Skin epidermis (tissue), 12 donors: Measurements from ENCODE around the gene RBPJ.
A peak's percentile ranks its signal among the peaks of the same experiment; 100 is the strongest.
"Not testable (repeated sequence)": the region's sequence is repeated elsewhere in the genome, so short reads cannot be mapped to it uniquely, and the experiment has no call there.

Experiments used
- H3K27ac ChIP-seq, 21 experiments: fragments of 200-600 bp; sonication (generic) in 11 of 21; one replicate each; pipeline ENCODE4 v1.5.0; 2020; ENCODE audit warnings: mild to moderate bottlenecking in 3 of 21, inconsistent platforms in 2 of 21, moderate library complexity in 2 of 21
- H3K4me3 ChIP-seq, 7 experiments: fragments of 200-600 bp; sonication (generic) in 2 of 7; one replicate each; pipeline ENCODE4 v1.5.0; 2020; ENCODE audit warnings: inconsistent platforms in 2 of 7, mild to moderate bottlenecking in 2 of 7, moderate library complexity in 1 of 7

The RBPJ gene

DNA sequence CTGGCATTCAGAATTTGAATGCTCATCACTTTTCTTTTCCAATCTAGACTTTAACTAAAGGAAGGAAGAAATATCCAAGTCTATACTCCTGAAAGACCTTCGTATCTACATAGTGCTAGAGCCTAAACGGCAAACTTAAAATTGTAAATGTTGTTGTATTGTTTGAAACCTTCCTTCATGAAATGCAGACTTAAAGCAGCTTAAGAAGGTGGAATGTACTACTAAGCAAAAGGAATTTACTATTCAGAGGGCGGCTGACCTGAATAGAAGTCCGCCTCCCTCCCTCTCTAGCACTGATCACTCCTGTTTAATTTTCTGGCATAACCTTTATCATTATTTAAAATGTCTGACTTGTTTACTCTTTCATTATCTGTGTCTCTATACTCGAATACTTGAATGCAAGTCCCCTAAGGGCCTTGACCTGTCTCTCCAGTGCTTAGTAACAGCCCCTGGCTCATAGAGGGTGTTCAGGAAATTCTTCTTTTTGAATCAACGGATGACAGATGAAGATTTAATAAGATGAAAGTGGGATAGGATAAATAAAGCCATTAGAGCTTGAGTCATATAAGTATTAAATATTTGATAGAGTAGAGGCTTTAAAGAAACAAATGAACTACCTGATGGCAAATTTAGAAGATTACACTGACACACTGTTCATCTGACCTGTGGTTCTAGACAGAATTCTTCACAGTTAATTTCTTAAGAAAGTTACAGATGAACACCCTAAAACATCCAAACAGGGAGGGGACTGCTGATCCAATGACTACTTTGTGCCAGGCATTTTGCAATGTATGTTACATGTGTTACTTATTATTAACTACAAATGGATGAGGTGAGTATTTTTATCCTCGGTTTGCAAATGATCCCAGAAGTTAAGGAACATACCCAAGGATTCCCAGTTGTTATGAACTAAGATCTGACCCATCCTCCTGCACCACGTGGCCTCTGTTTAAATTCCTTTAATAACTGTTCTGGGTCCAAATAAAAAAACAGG, 20.2 kb upstream of the RBPJ start:
- H3K27ac ChIP-seq, result peak overlapping the region in 2 of 21 experiments; percentile 7 to 17
- H3K4me3 ChIP-seq, result no peak overlapping the region

DNA sequence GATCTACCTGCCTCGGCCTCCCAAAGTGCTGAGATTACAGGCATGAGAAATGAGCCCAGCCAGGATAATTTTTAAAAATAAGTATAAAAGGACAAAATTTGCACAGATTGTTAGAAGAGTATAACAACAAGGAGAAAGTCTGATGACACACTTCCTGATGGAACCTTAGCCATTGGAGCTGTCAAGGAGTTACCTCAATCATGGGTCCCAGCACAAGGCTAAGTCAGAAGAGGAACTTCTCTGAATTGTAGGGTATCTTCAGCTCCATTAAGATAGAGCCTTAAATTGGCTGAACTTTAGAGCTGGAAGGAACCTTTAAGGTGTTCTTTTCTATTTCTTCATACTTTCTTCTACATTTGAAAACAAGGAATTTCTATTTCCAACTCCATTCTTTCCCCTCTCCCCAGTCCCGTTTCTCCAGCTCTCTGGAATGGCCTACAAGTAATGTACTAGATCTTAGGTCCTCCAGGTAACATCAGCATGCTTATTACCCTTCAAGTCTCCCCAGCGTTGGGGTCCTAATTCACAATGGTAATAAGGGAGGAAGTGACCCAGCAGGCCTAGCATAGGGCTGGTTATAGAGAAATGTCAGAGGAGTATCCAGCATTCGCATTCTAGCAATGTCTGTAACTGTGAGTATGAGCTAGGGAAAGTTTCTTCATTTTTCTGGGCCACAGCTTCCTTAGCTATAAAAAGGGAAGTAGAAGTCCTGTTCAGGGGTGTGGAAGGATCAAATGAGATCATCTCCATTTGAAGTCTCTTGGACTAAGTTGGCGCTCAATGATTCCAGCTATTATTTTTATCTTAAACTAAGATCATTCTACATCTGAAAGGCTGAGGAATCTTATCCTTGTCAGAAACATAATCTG, 18.5 kb upstream of the RBPJ start:
- no peak overlapping the region for H3K4me3 ChIP-seq
- H3K27ac ChIP-seq, result peak overlapping the region in 2 of 21 experiments; percentile 10 to 23

DNA sequence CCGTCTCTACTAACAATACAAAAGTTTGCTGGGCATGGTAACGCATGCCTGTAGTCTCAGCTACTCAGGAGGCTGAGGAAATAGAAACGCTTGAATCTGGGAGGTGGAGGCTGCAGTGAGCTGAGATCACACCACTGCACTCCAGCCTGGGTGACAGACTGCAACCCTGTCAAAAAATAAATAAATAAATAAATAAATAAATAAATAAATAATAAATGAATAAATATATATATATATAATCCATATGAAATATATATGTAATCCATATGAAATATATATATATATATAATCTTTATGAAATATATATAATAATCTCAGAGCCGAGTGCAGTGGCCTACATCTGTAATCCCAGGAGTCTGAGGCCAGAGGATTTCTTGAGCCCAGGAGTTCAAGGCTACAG, 17.8 kb upstream of the RBPJ start:
- Histone ChIP-seq H3K27ac (no peak overlapping the region), H3K4me3 (no peak overlapping the region)

DNA sequence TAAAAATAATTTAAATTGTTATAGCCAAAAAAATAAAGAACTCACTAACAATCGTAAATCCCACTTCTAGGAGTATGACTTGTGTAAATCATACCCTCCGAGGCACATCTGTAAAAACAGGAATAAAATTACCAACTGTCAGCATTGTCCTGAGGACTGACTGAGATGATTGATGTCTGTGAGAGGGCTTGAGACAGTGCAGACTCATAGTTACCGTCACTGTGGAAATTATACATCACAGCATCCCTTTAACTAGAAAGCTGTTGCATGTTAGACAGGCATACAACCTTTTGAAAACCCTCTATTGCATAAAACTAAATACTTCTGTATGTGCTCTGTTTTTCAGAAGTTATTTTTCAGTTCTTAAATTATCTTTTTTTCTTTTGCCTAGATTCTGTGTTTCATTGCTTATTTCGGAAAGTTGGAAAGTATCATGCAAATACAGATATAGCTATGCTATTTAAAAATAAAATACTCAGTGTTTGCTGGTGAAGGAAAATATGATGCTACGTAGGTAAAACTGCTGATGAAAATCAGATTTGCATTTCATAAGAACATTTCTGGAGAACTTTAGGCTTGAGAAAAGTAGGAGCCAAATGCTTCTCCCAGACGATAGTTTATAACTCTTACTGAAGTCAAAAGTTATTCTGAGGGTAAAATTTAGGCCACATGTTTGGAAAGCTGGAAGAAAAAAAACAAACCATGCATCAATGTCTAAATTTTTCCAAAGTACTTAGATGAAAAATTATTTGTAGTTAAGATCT, 13.6 kb upstream of the RBPJ start:
- Histone ChIP-seq H3K4me3 (no peak overlapping the region), H3K27ac (no peak overlapping the region)

DNA sequence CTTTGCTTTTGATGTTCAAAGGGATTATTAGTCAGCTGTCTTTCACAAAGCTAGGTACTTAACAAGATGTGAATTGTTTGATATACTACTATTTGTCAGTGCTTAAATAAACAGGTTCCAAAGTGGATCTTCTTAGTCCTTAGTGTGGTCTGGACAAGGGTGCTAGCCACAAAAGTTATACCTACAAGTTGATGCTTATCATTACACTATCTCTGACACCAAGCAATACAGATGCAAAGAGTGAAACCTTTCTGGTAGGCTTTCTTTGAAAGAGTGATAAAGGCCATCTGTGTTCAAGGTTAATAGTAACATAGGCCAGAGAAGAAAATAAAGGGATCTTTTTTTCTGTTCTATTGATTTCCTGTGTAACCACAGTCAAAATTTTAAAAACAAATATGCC, 12.2 kb upstream of the RBPJ start:
- Histone ChIP-seq H3K27ac (no peak overlapping the region), H3K4me3 (no peak overlapping the region)

DNA sequence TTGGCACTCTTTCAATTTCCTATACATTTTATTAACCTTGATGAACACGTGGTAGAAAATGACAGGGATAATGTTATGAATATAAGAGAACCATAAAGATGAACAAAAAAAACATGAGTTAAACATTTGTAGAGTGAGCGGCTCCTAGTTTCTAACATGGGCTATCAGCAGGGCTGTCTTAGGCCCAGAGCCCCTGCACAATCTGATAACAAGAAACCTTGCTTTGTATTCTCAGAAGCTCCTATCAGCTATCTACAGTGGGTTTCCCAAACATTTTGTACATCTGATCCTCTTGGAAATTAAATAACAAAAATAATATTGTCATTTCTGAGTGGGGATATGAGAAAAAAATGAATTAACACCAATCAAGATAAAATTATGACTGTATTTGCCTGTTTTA, 10.6 kb upstream of the RBPJ start:
- Histone ChIP-seq H3K27ac (no peak overlapping the region), H3K4me3 (no peak overlapping the region)

DNA sequence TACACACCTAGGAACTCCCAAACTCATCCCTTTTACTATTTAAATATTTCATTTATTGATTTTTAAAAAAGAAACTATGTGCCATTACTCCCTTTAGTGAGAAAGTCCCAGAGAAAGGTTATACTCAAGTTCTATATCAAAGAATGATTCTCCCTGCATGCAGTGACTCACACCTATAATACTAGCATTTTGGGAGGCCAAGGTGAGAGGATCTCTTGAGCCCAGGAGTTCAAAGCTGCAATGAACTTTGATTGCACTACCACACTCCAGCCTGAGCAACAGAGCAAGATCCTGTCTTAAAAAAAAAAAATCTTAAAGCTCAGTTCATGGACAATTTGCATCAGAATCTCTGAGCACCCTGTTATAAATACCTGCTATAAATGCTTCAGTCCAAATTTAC, 9.2 kb upstream of the RBPJ start:
- no peak overlapping the region for H3K4me3 ChIP-seq
- no peak overlapping the region for H3K27ac ChIP-seq

DNA sequence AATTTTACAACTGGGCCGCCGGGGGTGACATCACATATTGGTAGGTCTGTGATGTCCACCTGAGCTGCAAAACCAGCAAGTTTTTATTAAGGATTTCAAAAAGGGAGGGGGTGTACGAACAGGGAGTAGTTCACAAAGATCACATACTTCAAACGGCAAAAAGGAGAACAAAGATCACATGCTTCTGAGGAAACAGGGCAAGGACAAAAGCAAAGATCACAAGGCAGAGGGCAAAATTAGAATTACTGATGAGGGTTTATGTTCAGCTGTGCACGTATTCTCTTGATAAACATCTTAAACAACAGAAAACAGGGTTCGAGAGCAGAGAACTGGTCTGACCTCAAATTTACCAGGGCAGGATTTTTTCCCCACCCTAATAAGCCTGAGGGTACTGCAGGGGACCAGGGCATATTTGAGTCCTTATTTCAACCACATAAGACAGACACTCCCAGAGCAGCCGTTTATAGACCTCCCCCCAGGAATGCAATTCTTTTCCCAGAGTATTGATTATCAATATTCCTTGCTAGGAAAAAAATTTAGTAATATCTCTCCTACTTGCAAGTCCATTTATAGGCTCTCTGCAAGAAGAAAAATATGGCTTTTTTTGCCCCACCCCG, 5.4 kb upstream of the RBPJ start:
- not testable (repeated sequence) for H3K4me3 ChIP-seq, H3K27ac ChIP-seq

DNA sequence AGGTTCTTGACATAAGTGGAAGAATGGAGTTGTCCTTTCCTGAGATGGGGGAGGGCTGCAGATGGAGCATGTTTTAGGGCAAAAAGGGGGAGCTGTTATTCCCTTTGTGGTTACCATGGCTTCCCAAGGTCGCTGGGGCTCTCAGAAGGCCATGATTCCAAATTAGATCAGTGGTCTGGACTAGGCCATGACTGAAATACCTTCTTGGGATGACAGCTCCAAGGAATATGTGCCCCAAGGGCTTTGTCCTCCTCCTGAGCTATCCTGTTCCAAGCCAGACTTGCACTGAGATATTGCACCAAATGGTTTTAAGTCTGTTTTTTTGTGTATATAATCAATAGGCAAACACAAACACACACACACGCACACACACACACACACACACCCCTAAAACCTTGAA, 3.0 kb upstream of the RBPJ start:
- Histone ChIP-seq H3K4me3 (no peak overlapping the region), H3K27ac (no peak overlapping the region)

DNA sequence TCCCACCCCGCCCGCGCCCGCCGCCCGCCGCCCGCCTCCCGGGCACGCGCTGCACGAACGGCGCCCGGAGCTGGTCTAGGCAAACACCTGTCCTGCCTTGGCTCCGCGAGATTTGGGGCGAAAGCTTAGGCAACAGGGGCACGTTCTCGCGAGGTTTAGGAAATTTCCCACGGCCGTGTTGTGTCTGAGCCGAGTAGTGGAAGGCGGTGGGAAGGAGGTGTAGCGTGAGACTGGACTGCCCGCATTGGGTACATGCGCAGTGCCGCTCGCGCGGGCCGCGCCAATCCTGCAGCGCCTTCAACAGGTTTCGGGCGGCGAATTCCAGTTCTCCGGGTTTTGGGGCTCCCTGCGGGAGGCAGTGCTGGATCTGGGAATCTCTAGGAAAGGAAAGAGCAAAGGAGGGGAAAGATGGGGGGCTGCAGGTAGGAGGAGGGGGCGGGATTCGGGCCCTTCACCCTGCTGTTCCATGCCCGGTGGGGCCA, 1.3 kb upstream of the RBPJ start:
- H3K27ac ChIP-seq, result peak overlapping the region; percentile 68 to 98 (median 93)
- peak overlapping the region; percentile 57 to 86 (median 73) for H3K4me3 ChIP-seq

DNA sequence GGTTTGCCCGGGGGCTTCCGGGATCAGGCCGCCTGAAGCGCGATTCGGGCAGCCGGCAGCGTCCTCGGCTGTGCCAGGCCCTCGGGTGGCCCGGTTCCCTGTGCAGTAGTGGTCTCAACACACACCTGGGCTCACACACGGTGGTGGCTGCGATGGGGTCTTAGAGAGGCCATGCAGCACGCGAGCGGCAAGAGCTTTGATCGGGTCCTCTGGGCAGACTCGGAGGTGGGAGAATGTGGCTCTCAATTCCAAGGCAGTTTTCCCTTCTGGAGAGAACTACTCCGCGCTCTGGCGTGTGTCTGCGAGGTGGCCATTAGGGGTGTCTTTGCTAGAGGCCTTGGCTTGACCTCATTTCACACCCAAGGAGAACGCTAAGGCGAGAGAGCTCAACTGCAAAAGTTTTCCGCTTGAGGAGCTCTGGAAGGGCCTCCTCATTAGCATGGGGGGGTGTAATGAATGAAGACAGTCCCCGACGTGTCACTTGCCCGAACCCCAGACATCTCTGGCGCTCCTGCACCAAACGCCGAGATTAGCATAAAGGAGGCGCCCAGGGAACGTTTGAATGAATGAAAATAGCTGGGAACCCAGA, 771 bp upstream of the RBPJ start:
- Histone ChIP-seq H3K27ac (peak overlapping the region; percentile 60 to 98 (median 93)), H3K4me3 (peak overlapping the region; percentile 57 to 86 (median 73))

DNA sequence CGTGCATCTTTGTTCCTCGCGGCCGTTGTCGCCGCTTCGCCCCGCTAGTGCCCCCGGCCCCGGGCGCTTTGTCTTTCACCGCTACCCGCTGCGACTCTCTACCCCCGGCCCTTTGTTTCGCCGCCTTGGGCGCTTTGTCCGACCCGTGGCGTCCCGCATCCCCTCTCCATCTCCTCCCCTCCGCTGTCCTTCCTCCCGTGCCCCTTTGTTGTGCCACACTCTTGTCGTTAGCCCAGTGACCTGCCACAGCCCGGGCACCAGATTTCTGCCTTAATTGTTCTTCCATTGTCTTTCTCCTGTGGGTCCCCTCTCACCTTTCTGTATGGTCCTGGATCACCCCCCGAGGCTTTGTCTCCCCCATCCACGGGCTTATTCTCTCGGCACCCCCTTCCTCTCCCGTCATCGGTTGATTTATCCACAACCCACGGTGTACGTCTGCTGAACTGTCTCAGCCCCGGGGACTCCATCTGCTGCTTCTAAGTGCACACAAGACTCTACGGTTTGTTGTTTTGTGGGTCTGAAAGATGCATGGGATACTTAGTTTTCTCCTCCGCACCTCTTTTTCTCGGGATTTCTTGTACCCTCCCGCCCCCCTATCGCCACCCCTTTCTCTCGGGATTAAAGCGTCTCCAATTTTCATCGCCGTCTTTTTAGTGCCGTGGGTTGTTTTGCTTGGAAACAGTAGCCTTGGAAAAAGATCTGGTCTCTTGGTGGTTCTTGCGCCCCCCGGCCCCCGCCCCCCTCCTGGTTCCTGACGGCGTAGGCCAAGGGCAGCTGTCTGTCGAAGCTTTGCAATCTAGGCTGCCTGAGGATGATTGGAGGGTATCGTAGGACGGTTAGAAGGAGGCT, 783 bp downstream of the RBPJ start:
- peak overlapping the region; percentile 61 to 98 (median 87) for H3K27ac ChIP-seq
- H3K4me3 ChIP-seq, result peak overlapping the region; percentile 57 to 86 (median 73)

DNA sequence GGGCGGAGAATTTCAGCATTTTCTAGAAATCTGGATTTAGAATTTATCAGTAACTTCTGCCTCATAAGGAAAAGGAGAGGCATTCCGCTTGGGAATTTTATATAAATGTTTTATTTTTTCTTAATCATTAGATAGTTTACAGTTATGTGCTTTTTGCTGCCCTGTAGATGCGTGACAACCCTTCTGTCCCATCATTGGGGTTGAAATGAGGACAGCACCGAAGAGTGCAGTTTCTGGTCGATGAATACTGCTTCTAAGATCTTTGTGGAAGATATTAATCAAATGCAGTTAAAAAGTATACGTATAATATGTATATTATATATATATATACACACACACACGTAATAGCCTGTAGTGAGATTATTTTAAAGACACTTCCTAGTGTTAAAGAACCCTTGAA, 1.5 kb downstream of the RBPJ start:
- Histone ChIP-seq H3K4me3 (peak overlapping the region in 6 of 7 experiments; percentile 57 to 86 (median 78)), H3K27ac (peak overlapping the region in 16 of 21 experiments; percentile 71 to 98 (median 90))

DNA sequence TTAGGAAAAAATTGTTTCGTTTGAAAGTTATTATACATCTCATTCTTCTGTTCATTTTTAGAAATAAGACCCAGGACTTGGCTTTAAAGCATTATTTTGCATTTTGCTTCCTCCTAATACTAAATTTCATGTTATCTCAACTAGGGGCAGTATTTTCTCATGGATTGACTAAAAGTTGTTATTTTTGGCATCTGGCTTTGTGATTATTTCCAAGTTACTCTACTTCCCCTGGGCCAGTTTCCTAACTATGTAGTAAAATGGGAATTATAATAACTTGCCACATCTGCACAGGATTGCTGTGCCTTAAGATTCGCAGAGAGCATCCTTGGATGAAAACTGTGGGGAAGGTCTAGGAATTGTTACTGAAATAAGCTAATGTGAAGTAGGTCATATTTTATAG, 3.0 kb downstream of the RBPJ start:
- Histone ChIP-seq H3K4me3 (no peak overlapping the region), H3K27ac (peak overlapping the region in 2 of 21 experiments; percentile 7 to 88)

DNA sequence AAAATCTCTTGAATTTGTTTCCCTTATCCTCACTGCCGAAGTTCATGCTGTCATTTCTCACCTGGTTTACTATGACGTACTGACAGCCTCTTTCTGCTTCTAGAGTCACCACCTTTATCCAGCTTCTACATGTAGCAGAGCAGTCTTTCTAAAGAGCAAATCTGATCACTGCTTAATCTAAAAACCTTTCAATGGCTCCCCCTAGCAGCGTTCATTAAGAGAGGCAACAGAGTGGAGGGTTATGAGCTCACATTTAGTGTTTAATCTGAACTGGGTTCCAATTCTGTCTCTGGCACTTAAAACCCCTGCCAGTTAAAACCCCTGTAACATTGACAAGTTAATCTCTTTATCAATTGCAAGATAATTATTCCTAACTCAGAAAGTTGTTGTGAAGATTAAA, 4.4 kb downstream of the RBPJ start:
- Histone ChIP-seq H3K27ac (no peak overlapping the region), H3K4me3 (no peak overlapping the region)

DNA sequence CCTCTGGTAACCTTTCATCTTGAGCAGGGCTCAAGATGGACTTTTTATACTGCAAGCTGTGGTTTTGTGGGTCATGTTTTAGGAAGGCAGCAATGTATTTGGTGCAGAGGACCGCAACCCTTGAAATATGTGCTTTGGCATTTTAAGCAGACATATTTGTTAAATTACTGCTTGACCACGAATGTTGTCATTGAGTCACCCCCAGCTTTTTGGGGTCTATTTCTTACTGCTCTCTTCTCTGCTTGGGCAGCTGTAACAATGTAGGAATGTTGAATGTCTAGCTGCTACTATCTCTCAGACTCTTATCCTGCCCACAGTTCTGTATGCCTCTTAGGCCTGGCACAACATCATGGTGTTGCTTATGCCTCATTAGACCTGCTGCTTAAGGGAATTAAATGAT, 6.0 kb downstream of the RBPJ start:
- peak overlapping the region in 1 of 21 experiments; percentile 27 for H3K27ac ChIP-seq

DNA sequence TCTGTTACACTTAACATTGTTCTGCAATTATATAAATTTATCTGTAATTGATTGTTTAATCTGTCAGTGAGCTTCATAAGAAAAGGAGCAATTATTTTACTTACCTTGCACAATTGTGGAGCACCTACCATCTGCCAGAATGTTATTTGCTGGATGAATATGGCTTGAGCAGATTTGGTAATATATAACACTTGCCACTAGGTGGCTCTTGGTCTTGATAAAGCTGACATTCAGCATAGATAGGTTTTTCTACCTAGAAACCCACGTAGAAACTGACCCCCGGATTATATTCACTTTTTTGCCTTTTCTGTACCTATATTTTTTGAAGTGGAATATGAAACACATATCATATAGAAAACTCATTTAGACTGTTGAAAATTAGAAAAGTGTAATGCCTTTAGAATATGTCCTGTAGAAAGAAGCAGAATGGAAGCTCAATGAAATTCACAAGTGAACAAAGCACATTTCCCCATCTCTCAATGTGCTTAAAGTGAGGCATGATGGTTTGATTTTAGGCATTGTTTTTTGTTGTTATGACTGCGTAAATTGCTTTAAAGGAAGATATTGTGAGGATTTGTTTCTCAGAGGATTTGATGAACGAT, 9.5 kb downstream of the RBPJ start:
- Histone ChIP-seq H3K4me3 (no peak overlapping the region), H3K27ac (no peak overlapping the region)

More for the DNA sequence above, 6.0 kb downstream of the RBPJ start:
- no peak overlapping the region for H3K4me3 ChIP-seq
